NCI-H2196 (cell line): Measurements from ENCODE around the gene LGR4.

Experiments used
- DNase-seq: peaks from one replicate; lab custom pipeline; 2025; ENCODE audit not compliant: unreplicated experiment; lab: John Stamatoyannopoulos, UW

Gene LGR4

GRCh38 chr11:27487706-27488105 is 15.1 kb upstream of the LGR4 start:
- no peak for DNase-seq

GRCh38 chr11:27485930-27486773 is 13.6 kb upstream of the LGR4 start:
- peak; percentile 71 for DNase-seq

GRCh38 chr11:27482793-27483192 is 10.2 kb upstream of the LGR4 start:
- no peak for DNase-seq

- DNase-seq, result no peak
These were observed 9.4 kb upstream of the LGR4 start for GRCh38 chr11:27481992-27482391.

GRCh38 chr11:27477831-27478230 is 5.2 kb upstream of the LGR4 start:
- DNase-seq, result no peak

- DNase-seq, result no peak
These were observed 4.7 kb upstream of the LGR4 start for GRCh38 chr11:27477243-27477642.

- DNase-seq, result no peak
These were observed 3.0 kb upstream of the LGR4 start for GRCh38 chr11:27475622-27476021.

GRCh38 chr11:27473017-27473406 is 422 bp upstream of the LGR4 start:
- DNase-seq, result no peak

GRCh38 chr11:27471589-27472397 is 797 bp downstream of the LGR4 start:
- peak; percentile 32 for DNase-seq

- DNase-seq, result no peak
These were observed 1.6 kb downstream of the LGR4 start for GRCh38 chr11:27470826-27471588.

GRCh38 chr11:27470166-27470565 is 2.4 kb downstream of the LGR4 start:
- DNase-seq, result no peak

- DNase-seq, result no peak
These were observed 3.4 kb downstream of the LGR4 start for GRCh38 chr11:27468995-27469695.

GRCh38 chr11:27468209-27468994 is 4.2 kb downstream of the LGR4 start:
- DNase-seq, result peak; percentile 18

GRCh38 chr11:27467181-27467913 is 5.2 kb downstream of the LGR4 start:
- DNase-seq, result no peak

GRCh38 chr11:27466363-27466762 is 6.2 kb downstream of the LGR4 start:
- DNase-seq, result no peak

GRCh38 chr11:27465629-27466028 is 7.0 kb downstream of the LGR4 start:
- no peak for DNase-seq

- no peak for DNase-seq
These were observed 7.7 kb downstream of the LGR4 start for GRCh38 chr11:27464909-27465308.

GRCh38 chr11:27464289-27464696 is 8.3 kb downstream of the LGR4 start:
- no peak for DNase-seq

GRCh38 chr11:27462543-27462942 is 10.0 kb downstream of the LGR4 start:
- no peak for DNase-seq
